HL-60 (cell line): Measurements from ENCODE around the gene DCLK2.
A peak's percentile ranks its signal among the peaks of the same experiment; 100 is the strongest.

ENCODE experiments used
- DNase-seq, 2 experiments: peaks; one replicate each; pipeline ENCODE4 v3.0.0-alpha.2; 2010 to 2020; ENCODE audit warnings: low read depth in 1 of 2, low spot score in 1 of 2
- H3K27ac ChIP-seq: fragments of 250-450 bp; sonication (Bioruptor Pico); replicated peaks from 2 replicates; pipeline ENCODE4 v1.5.1; 2020; ENCODE audit warnings: mild to moderate bottlenecking, moderate library complexity
- H3K27me3 ChIP-seq: fragments of 250-450 bp; sonication (Bioruptor Pico); 2 replicates; pipeline ENCODE4 v1.5.1; 2021; ENCODE audit warnings: mild to moderate bottlenecking, moderate library complexity; ENCODE audit not compliant: insufficient read depth, poor library complexity, severe bottlenecking
- H3K4me3 ChIP-seq: replicated peaks from 2 replicates; pipeline ENCODE4 v1.5.1; 2011; ENCODE audit warnings: mild to moderate bottlenecking, control low read depth, low read length; ENCODE audit not compliant: insufficient read depth
- CTCF ChIP-seq: IDR thresholded peaks from one replicate; pipeline ENCODE4 v1.5.1; 2011; ENCODE audit warnings: low read length, control low read depth, inconsistent platforms; ENCODE audit not compliant: insufficient read depth
- GABPA ChIP-seq: IDR thresholded peaks from 2 replicates; pipeline ENCODE4 v1.6.1; 2012; ENCODE audit warnings: low read depth
- POLR2AphosphoS5 ChIP-seq: IDR thresholded peaks from 2 replicates; pipeline ENCODE4 v1.6.1; 2012; ENCODE audit warnings: low read depth
- SPI1 ChIP-seq: IDR thresholded peaks from 2 replicates; pipeline ENCODE4 v1.6.1; 2012; ENCODE audit warnings: low read depth, mild to moderate bottlenecking, borderline replicate concordance
- TF ChIP-seq, protein P1 (sequence below): IDR thresholded peaks from 2 replicates; pipeline ENCODE4 v1.6.1; 2012; ENCODE audit warnings: low read depth; ENCODE audit not compliant: insufficient replicate concordance

DCLK2 gene

DNA sequence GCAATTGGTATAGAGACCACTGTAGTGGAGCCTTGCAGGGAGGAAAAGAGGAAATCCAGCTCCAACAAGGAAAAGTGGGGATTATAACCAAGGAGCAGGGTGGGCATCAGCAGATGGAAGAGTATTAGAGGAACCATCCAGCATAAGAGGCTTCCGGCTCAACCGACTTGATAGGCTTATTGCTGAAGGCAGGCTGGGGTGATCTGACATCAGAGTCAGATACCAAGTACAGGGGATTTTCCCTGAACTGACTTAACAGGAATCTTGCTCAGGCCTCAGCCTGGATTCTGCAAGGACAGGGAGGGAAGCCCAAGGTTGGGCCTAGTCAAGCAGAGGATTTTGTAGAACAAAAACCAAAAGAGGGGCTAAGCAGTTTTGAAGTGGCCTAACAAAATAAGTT, 129.6 kb downstream of the DCLK2 start:
- H3K27ac ChIP-seq, result no peak overlapping the region
- H3K27me3 ChIP-seq, result peaks cover 3% of the 10 kb centered on the region
- no peak overlapping the region for H3K4me3 ChIP-seq
- DNase-seq, result no peak
- TF ChIP-seq CTCF, result no peak
- TF ChIP-seq, protein P1, sequence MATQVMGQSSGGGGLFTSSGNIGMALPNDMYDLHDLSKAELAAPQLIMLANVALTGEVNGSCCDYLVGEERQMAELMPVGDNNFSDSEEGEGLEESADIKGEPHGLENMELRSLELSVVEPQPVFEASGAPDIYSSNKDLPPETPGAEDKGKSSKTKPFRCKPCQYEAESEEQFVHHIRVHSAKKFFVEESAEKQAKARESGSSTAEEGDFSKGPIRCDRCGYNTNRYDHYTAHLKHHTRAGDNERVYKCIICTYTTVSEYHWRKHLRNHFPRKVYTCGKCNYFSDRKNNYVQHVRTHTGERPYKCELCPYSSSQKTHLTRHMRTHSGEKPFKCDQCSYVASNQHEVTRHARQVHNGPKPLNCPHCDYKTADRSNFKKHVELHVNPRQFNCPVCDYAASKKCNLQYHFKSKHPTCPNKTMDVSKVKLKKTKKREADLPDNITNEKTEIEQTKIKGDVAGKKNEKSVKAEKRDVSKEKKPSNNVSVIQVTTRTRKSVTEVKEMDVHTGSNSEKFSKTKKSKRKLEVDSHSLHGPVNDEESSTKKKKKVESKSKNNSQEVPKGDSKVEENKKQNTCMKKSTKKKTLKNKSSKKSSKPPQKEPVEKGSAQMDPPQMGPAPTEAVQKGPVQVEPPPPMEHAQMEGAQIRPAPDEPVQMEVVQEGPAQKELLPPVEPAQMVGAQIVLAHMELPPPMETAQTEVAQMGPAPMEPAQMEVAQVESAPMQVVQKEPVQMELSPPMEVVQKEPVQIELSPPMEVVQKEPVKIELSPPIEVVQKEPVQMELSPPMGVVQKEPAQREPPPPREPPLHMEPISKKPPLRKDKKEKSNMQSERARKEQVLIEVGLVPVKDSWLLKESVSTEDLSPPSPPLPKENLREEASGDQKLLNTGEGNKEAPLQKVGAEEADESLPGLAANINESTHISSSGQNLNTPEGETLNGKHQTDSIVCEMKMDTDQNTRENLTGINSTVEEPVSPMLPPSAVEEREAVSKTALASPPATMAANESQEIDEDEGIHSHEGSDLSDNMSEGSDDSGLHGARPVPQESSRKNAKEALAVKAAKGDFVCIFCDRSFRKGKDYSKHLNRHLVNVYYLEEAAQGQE, result no peak
- no peak for TF ChIP-seq SPI1
- no peak for TF ChIP-seq GABPA
- TF ChIP-seq POLR2AphosphoS5, result no peak

- peak; percentile 10 to 12 for DNase-seq
Observed at GRCh38 chr4:150209140-150209829, 131.0 kb downstream of the DCLK2 start.

GRCh38 chr4:150211016-150211415, 132.8 kb downstream of the DCLK2 start:
- no peak for DNase-seq
- no peak overlapping the region for H3K4me3 ChIP-seq
- no peak for TF ChIP-seq CTCF
- no peak for TF ChIP-seq GABPA
- no peak for TF ChIP-seq POLR2AphosphoS5
- TF ChIP-seq, protein P1, result no peak
- no peak for TF ChIP-seq SPI1
- H3K27me3 ChIP-seq, result no peaks in the 10 kb centered on the region
- no peak overlapping the region for H3K27ac ChIP-seq

More at GRCh38 chr4:150209140-150209829, 131.0 kb downstream of the DCLK2 start:
- TF ChIP-seq GABPA (no peak), CTCF (peak; percentile 39)
- Histone ChIP-seq H3K4me3 (no peak overlapping the region), H3K27me3 (no peaks in the 10 kb centered on the region), H3K27ac (no peak overlapping the region)
